Right lobe of liver (tissue), 4 donors: ENCODE results near the gene KIF25.

Experiments
- POLR2A ChIP-seq: fragments of 450-650 bp; IDR thresholded peaks from one replicate; pipeline ENCODE4 v1.6.1; 2017; ENCODE audit warnings: antibody characterized with exemption, mild to moderate bottlenecking
- TF ChIP-seq, protein P1 (sequence below), 4 donors: fragments of 200-600 bp in 3 of 4; fragments of 450-650 bp in 1 of 4; IDR thresholded peaks; one replicate each; pipeline versions ENCODE4 v1.5.1 to v1.8.0; 2016 to 2022; ENCODE audit warnings: antibody characterized with exemption in 4 of 4, mild to moderate bottlenecking in 2 of 4
- donor health status: DM: no; HTN: no; CAD: no.
- donor health status: DM: no; HTN: no; CAD: no.
- donor health status: DM: no; HTN: yes; CAD: no.

DNA sequence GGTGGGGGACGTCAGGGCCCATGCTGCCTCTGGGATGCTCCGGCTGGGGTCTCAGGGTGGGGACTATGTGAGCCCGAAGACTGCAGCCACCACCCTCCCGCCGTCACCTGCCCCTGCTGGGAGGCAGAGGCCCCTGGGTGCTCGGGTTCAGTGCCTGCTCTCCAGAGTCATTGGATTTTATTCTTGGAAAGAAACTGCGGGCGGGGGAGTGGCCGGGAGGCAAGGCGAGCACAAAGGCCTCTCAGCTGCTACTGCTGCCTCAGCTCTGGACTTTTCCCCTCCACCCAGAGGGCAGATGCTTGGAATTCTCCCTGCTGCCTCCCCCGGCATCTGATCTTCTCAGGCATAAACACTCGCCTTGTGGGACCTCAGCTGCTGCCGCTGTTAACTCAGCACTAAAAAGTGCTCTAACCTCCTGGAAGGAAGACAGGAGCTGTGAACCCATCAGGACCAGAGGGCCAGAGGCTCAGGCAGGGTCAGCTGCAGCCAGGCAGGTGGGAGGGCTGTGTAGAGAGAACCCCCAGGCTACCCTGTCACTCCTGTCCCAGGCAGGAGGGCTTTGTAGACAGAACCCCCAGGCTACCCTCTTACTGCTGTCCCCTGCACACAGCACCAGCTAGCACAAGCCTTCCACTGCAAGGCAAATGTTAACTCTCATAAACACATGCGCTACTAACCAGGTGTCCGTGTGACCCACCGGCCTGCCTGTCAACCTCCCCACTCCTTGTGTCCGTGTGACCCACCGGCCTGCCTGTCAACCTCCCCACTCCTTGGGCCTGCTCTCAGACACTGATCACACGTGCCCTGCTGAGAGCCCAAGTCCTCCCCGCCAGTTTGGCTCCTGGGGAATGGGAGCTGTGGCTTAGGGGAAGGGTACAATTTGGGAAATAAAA is 90.9 kb downstream of the KIF25 start:
- TF ChIP-seq POLR2A, result no peak
- TF ChIP-seq, protein P1, sequence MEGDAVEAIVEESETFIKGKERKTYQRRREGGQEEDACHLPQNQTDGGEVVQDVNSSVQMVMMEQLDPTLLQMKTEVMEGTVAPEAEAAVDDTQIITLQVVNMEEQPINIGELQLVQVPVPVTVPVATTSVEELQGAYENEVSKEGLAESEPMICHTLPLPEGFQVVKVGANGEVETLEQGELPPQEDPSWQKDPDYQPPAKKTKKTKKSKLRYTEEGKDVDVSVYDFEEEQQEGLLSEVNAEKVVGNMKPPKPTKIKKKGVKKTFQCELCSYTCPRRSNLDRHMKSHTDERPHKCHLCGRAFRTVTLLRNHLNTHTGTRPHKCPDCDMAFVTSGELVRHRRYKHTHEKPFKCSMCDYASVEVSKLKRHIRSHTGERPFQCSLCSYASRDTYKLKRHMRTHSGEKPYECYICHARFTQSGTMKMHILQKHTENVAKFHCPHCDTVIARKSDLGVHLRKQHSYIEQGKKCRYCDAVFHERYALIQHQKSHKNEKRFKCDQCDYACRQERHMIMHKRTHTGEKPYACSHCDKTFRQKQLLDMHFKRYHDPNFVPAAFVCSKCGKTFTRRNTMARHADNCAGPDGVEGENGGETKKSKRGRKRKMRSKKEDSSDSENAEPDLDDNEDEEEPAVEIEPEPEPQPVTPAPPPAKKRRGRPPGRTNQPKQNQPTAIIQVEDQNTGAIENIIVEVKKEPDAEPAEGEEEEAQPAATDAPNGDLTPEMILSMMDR (IDR thresholded peaks at IDR 0.05), result no peak
